Cardiac muscle cell (in vitro differentiated cells and primary cell): Measurements from ENCODE around the gene BOLA3. TPM values are rescaled to one million over a fixed set of nuclear protein-coding genes. Genes with fewer than 3 reads are reported as not detected.
"Not testable (repeated sequence)": the region's sequence is repeated elsewhere in the genome, so short reads cannot be mapped to it uniquely, and the experiment has no call there.

Experiments
- DNase-seq, 2 donors: peaks; one replicate each; pipeline versions ENCODE4 v3.0.0 to v3.0.0-alpha.2; 2010 to 2017; ENCODE audit warnings: low read depth in 1 of 2, low spot score in 1 of 2
- H3K27ac ChIP-seq: fragments of 200-600 bp; sonication (generic); 2 replicates; pipeline ENCODE4 v1.5.1; 2016
- H3K27me3 ChIP-seq: fragments of 200-600 bp; sonication (generic); 2 replicates; pipeline ENCODE4 v1.6.0; 2016; ENCODE audit warnings: control low read depth
- H3K36me3 ChIP-seq: fragments of 200-600 bp; sonication (generic); 2 replicates; pipeline ENCODE4 v1.5.1; 2016; ENCODE audit warnings: control low read depth
- H3K4me1 ChIP-seq: fragments of 200-600 bp; sonication (generic); 2 replicates; pipeline ENCODE4 v1.8.1; 2017; ENCODE audit warnings: low read depth, mild to moderate bottlenecking, mixed run types
- H3K4me3 ChIP-seq: fragments of 200-600 bp; sonication (generic); 2 replicates; pipeline ENCODE4 v1.5.1; 2016; ENCODE audit warnings: mild to moderate bottlenecking
- H3K9me3 ChIP-seq: fragments of 200-600 bp; sonication (generic); 2 replicates; pipeline ENCODE4 v1.5.1; 2017; ENCODE audit warnings: low read depth, mild to moderate bottlenecking, control low read depth
- polyA plus RNA-seq: library from polyadenylated mRNA; unstranded; fragments of >200 nt; fragmentation: Nextera tagmentation; extraction: Ambion mirVana; gene quantifications from 2 replicates; pipeline ENCODE4 v1.2.1, GENCODE V29; 2016
- total RNA-seq: library from RNA; depleted of rRNA; stranded (reverse); fragments of >200 nt; gene quantifications from 2 replicates; pipeline ENCODE4 v1.2.3, GENCODE V29; 2016
- TF ChIP-seq, protein P1 (sequence below): IDR thresholded peaks from 2 replicates; pipeline ENCODE4 v1.5.1; 2012; ENCODE audit warnings: low read depth, mild to moderate bottlenecking, low read length

BOLA3 gene
- total and polyA plus RNA-seq, 2 experiments from 2014 or later: 27.0 to 124 TPM

GRCh38 chr2:74091391-74091790 lies 56.3 kb downstream of the BOLA3 start:
- H3K36me3 ChIP-seq: peaks cover 23% of the 10 kb centered on the region

DNA sequence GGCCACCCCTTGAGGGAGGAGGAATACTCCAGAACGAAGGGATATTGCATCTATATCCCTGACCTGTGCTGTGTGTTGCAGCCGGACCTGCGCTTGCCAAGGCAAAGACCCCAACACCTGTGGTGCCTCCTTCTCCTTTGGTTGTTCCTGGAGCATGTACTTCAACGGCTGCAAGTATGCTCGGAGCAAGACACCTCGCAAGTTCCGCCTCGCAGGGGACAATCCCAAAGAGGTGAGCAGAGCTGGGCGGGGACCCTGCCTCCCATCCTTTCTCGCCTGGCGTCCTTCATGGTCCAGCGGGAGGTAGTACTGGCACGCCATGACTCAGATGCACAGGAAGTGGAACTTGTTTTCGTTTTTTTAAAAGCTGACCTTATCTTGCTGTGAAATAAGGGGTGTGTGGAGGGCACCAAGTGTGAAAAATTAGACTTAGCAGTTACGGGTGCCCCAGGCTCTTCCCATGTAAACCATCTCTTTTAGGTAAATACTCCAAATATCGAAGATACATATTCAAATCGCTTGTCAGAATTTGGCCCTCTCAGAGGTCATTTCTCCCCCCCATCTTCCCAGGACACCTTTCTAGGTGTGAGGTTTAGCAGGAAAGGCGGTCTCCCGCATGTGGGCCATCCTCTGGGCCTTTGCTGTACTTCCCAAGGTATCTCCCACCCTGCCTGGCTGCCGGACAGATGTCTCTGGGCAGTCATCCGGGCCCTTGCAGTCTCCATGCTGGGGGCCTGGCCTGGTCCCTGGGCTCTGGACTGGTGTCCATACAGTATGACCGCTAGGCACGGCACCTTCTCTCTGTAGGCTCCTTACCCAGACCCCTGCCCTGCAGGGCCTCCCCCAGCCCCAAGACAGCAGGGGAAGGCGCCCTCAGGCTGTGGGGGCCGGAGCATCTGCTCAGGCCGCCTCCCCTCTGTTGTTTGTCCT lies 57.6 kb downstream of the BOLA3 start:
- no peaks in the 10 kb centered on the region for H3K4me1 ChIP-seq
- TF ChIP-seq, protein P1, sequence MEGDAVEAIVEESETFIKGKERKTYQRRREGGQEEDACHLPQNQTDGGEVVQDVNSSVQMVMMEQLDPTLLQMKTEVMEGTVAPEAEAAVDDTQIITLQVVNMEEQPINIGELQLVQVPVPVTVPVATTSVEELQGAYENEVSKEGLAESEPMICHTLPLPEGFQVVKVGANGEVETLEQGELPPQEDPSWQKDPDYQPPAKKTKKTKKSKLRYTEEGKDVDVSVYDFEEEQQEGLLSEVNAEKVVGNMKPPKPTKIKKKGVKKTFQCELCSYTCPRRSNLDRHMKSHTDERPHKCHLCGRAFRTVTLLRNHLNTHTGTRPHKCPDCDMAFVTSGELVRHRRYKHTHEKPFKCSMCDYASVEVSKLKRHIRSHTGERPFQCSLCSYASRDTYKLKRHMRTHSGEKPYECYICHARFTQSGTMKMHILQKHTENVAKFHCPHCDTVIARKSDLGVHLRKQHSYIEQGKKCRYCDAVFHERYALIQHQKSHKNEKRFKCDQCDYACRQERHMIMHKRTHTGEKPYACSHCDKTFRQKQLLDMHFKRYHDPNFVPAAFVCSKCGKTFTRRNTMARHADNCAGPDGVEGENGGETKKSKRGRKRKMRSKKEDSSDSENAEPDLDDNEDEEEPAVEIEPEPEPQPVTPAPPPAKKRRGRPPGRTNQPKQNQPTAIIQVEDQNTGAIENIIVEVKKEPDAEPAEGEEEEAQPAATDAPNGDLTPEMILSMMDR: no peak
- H3K36me3 ChIP-seq: peaks cover 16% of the 10 kb centered on the region
- no peak overlapping the region for H3K27ac ChIP-seq
- DNase-seq: no peak
- no peaks in the 10 kb centered on the region for H3K27me3 ChIP-seq
- no peaks in the 10 kb centered on the region for H3K9me3 ChIP-seq
- H3K4me3 ChIP-seq: no peak overlapping the region

More at GRCh38 chr2:74091391-74091790, 56.3 kb downstream of the BOLA3 start:
- Histone ChIP-seq H3K27ac (no peak overlapping the region), H3K4me3 (no peak overlapping the region), H3K9me3 (no peaks in the 10 kb centered on the region), H3K4me1 (no peaks in the 10 kb centered on the region), H3K27me3 (no peaks in the 10 kb centered on the region)
- TF ChIP-seq, protein P1: no peak
- DNase-seq: no peak

GRCh38 chr2:74088676-74089075 lies 59.0 kb downstream of the BOLA3 start:
- not testable (repeated sequence) for H3K9me3 ChIP-seq, H3K27me3 ChIP-seq, H3K4me1 ChIP-seq, H3K4me3 ChIP-seq, H3K27ac ChIP-seq, DNase-seq
- H3K36me3 ChIP-seq: peaks cover 12% of the 10 kb centered on the region

DNA sequence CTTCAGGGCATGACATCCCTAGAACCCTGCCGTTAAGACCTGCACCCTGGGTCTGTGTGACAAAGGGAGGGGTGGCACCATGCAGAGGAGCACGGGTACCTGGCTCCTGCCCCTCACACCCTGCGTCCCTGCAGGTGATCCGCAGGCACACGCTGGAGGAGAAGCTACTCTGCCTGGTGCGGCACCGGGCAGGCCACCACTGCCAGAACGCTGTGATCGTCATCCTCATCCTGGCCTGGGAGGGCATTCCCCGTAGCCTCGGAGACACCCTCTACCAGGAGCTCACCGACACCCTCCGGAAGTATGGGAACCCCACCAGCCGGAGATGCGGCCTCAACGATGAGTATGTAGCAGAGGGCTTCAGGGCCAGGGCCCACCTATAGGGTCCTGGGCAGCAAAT lies 60.0 kb downstream of the BOLA3 start:
- H3K27me3 ChIP-seq: no peaks in the 10 kb centered on the region
- peaks cover 12% of the 10 kb centered on the region for H3K36me3 ChIP-seq
- H3K27ac ChIP-seq: no peak overlapping the region
- DNase-seq: no peak
- TF ChIP-seq, protein P1: no peak
- H3K4me3 ChIP-seq: no peak overlapping the region
- no peaks in the 10 kb centered on the region for H3K9me3 ChIP-seq
- no peaks in the 10 kb centered on the region for H3K4me1 ChIP-seq

DNA sequence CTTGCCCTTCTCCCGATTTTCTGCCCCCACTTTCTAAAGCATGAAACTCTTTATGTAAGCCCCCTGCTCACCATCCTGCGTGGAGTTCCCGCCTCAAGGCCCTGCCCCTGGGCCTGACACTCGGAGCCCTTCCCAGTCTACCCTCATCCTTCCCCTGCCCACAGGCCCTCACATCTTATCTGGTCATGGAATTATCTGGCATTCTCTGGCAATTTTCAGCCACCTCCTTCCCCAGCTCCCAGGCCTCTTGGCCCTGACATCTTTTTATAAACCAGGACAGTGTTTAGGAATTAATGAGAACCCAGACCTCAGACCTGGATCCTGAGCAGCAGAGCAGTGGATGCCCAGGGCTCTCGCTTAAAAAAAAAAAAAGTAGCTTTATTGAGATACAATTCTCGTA lies 61.7 kb downstream of the BOLA3 start:
- H3K27me3 ChIP-seq: no peaks in the 10 kb centered on the region
- H3K27ac ChIP-seq: peak overlapping the region; percentile 23
- no peak overlapping the region for H3K4me3 ChIP-seq
- TF ChIP-seq, protein P1: no peak
- H3K9me3 ChIP-seq: no peaks in the 10 kb centered on the region
- H3K36me3 ChIP-seq: peaks cover 12% of the 10 kb centered on the region
- no peaks in the 10 kb centered on the region for H3K4me1 ChIP-seq
- DNase-seq: no peak

Other genes starting within 250 kb of the BOLA3 start
- gene DGUOK, start 221.0 kb downstream of the BOLA3 start, total RNA-seq: 51.9 and 68.9 TPM in 2 replicates
- gene DGUOK, start 221.0 kb downstream of the BOLA3 start, polyA plus RNA-seq: 127 and 130 TPM in 2 replicates
- 9.1 and 10.2 TPM in 2 replicates for gene TET3, start 163.0 kb downstream of the BOLA3 start, total RNA-seq
- gene TET3, start 163.0 kb downstream of the BOLA3 start, polyA plus RNA-seq: 1.6 and 2.9 TPM in 2 replicates
- 43.3 and 60.4 TPM in 2 replicates for gene MOB1A, start 31.0 kb upstream of the BOLA3 start, total RNA-seq
- gene MOB1A, start 31.0 kb upstream of the BOLA3 start, polyA plus RNA-seq: 32.8 and 64.0 TPM in 2 replicates
- 15.6 and 21.2 TPM in 2 replicates for gene MTHFD2, start 50.7 kb upstream of the BOLA3 start, total RNA-seq
- gene MTHFD2, start 50.7 kb upstream of the BOLA3 start, polyA plus RNA-seq: 21.1 and 24.3 TPM in 2 replicates
- 2.3 and 9.0 TPM in 2 replicates for gene SLC4A5, start 195.5 kb upstream of the BOLA3 start, total RNA-seq
- gene SLC4A5, start 195.5 kb upstream of the BOLA3 start, polyA plus RNA-seq: 1.5 and 3.3 TPM in 2 replicates
- 130 and 156 TPM in 2 replicates for gene DCTN1, start 232.4 kb upstream of the BOLA3 start, total RNA-seq
- 164 and 178 TPM in 2 replicates for gene DCTN1, start 232.4 kb upstream of the BOLA3 start, polyA plus RNA-seq